GM06990 (cell line): Measurements from ENCODE around the gene LRP1B.
"Not testable (repeated sequence)": the region's sequence is repeated elsewhere in the genome, so short reads cannot be mapped to it uniquely, and the experiment has no call there.

Experiments
- DNase-seq: peaks from one replicate; pipeline ENCODE4 v3.0.0-alpha.2; 2011; ENCODE audit not compliant: insufficient read length; ENCODE audit errors: extremely low read depth
- H3K27me3 ChIP-seq: replicated peaks from 2 replicates; pipeline ENCODE4 v1.6.0; 2011; ENCODE audit warnings: low read length; ENCODE audit not compliant: control insufficient read depth, insufficient read depth
- H3K36me3 ChIP-seq: 2 replicates; pipeline ENCODE4 v1.5.1; 2011; ENCODE audit warnings: low read length; ENCODE audit not compliant: control insufficient read depth, insufficient read depth
- H3K4me3 ChIP-seq: replicated peaks from 2 replicates; pipeline ENCODE4 v1.5.1; 2011; ENCODE audit warnings: low read depth, mild to moderate bottlenecking, control low read depth, low read length
- CTCF ChIP-seq: IDR thresholded peaks from 2 replicates; pipeline ENCODE4 v1.5.1; 2011; ENCODE audit warnings: low read length, control low read depth, mild to moderate bottlenecking, inconsistent platforms; ENCODE audit not compliant: insufficient read depth, poor library complexity, severe bottlenecking

Gene LRP1B

GRCh38 chr2:141835103-141835502 lies 295.7 kb downstream of the LRP1B start:
- Histone ChIP-seq H3K36me3 (no peaks in the 10 kb centered on the region), H3K27me3 (no peaks in the 10 kb centered on the region), H3K4me3 (no peak overlapping the region)
- TF ChIP-seq CTCF, result no peak
- DNase-seq, result no peak

- no peak for TF ChIP-seq CTCF
- no peaks in the 10 kb centered on the region for H3K27me3 ChIP-seq
- DNase-seq, result no peak
- H3K36me3 ChIP-seq, result no peaks in the 10 kb centered on the region
- H3K4me3 ChIP-seq, result no peak overlapping the region
Observed at GRCh38 chr2:141828761-141829160, 302.1 kb downstream of the LRP1B start.

GRCh38 chr2:141824790-141825189 lies 306.0 kb downstream of the LRP1B start:
- H3K27me3 ChIP-seq, result no peaks in the 10 kb centered on the region
- no peak for DNase-seq
- no peak overlapping the region for H3K4me3 ChIP-seq
- H3K36me3 ChIP-seq, result no peaks in the 10 kb centered on the region
- TF ChIP-seq CTCF, result no peak

- no peak for DNase-seq
- no peak overlapping the region for H3K4me3 ChIP-seq
- no peaks in the 10 kb centered on the region for H3K27me3 ChIP-seq
- TF ChIP-seq CTCF, result no peak
- no peaks in the 10 kb centered on the region for H3K36me3 ChIP-seq
Observed at GRCh38 chr2:141820893-141821292, 309.9 kb downstream of the LRP1B start.

GRCh38 chr2:141815320-141815719 lies 315.5 kb downstream of the LRP1B start:
- not testable (repeated sequence) for H3K4me3 ChIP-seq, DNase-seq, H3K27me3 ChIP-seq, H3K36me3 ChIP-seq

- TF ChIP-seq CTCF, result no peak
- Histone ChIP-seq H3K27me3 (no peaks in the 10 kb centered on the region), H3K4me3 (no peak overlapping the region), H3K36me3 (no peaks in the 10 kb centered on the region)
- no peak for DNase-seq
Observed at GRCh38 chr2:141814150-141814549, 316.7 kb downstream of the LRP1B start.
